HG03039 (cell line): Measurements from ENCODE around the gene CDH4.

ENCODE experiments used
- ATAC-seq: cut with Tn5 transposase; IDR thresholded peaks from one replicate; pipeline ENCODE4 v1.9.1; 2021; ENCODE audit warnings: mild to moderate bottlenecking, moderate library complexity; ENCODE audit not compliant: unreplicated experiment

Gene CDH4

GRCh38 chr20:61640131-61640870 lies 388.2 kb downstream of the CDH4 start:
- ATAC-seq = no peak

- no peak for ATAC-seq
Measured at GRCh38 chr20:61640871-61641245, 388.8 kb downstream of the CDH4 start.

- no peak for ATAC-seq
Measured at GRCh38 chr20:61643656-61644377, 391.8 kb downstream of the CDH4 start.

GRCh38 chr20:61644378-61645076 lies 392.5 kb downstream of the CDH4 start:
- no peak for ATAC-seq

- ATAC-seq = no peak
Measured at GRCh38 chr20:61645732-61646131, 393.7 kb downstream of the CDH4 start.

GRCh38 chr20:61646453-61646852 lies 394.4 kb downstream of the CDH4 start:
- no peak for ATAC-seq

GRCh38 chr20:61646986-61647385 lies 394.9 kb downstream of the CDH4 start:
- no peak for ATAC-seq

GRCh38 chr20:61647702-61648101 lies 395.6 kb downstream of the CDH4 start:
- ATAC-seq = no peak

GRCh38 chr20:61649105-61649859 lies 397.2 kb downstream of the CDH4 start:
- ATAC-seq = no peak

- ATAC-seq = no peak
Measured at GRCh38 chr20:61649860-61650162, 397.8 kb downstream of the CDH4 start.

- ATAC-seq = no peak
Measured at GRCh38 chr20:61650912-61651733, 399.1 kb downstream of the CDH4 start.

- ATAC-seq = no peak
Measured at GRCh38 chr20:61652146-61652545, 400.1 kb downstream of the CDH4 start.

- no peak for ATAC-seq
Measured at GRCh38 chr20:61654726-61655125, 402.7 kb downstream of the CDH4 start.

- no peak for ATAC-seq
Measured at GRCh38 chr20:61655591-61655990, 403.5 kb downstream of the CDH4 start.

GRCh38 chr20:61656198-61656597 lies 404.1 kb downstream of the CDH4 start:
- ATAC-seq = no peak

- ATAC-seq = no peak
Measured at GRCh38 chr20:61657721-61658377, 405.8 kb downstream of the CDH4 start.

GRCh38 chr20:61658563-61658962 lies 406.5 kb downstream of the CDH4 start:
- ATAC-seq = no peak

GRCh38 chr20:61659246-61659993 lies 407.4 kb downstream of the CDH4 start:
- no peak for ATAC-seq

- ATAC-seq = no peak
Measured at GRCh38 chr20:61659994-61660346, 407.9 kb downstream of the CDH4 start.
